H1 (cell line): Measurements from ENCODE around the gene ELL. TPM values are rescaled to one million over a fixed set of nuclear protein-coding genes. Genes with fewer than 3 reads are reported as not detected.

ENCODE experiments used
- CTCF ChIA-PET: fragments of 300-600 bp; sonication (Branson Sonifier 250); formaldehyde crosslinking; loops from one replicate; lab custom pipeline; 2021; ENCODE audit not compliant: partially characterized antibody; lab: Charles Lee
- POLR2A ChIA-PET: fragments of 300-600 bp; sonication (Branson Sonifier 250); formaldehyde crosslinking; loops from one replicate; lab custom pipeline; 2021; ENCODE audit warnings: inconsistent platforms; ENCODE audit not compliant: partially characterized antibody; lab: Charles Lee
- DNase-seq, 2 experiments: peaks; one replicate each; pipeline versions ENCODE4 v3.0.0 to v3.0.0-alpha.2; 2010 to 2022; ENCODE audit warnings: low spot score in 2 of 2, low read depth in 1 of 2, mixed read lengths in 1 of 2
- FAIRE-seq: peaks from 2 replicates; lab custom pipeline; 2011; peaks lifted over from hg19 to GRCh38; lab: Jason Lieb, UNC
- H2AFZ ChIP-seq: 2 replicates; pipeline ENCODE4 v1.8.1; 2012; ENCODE audit warnings: low read length, inconsistent platforms
- H2AK5ac ChIP-seq: 2 replicates; pipeline ENCODE4 v1.6.1; 2013; ENCODE audit warnings: low read depth, low read length
- H2BK120ac ChIP-seq: replicated peaks from 2 replicates; pipeline ENCODE3; 2013; ENCODE audit warnings: low read depth, low read length, inconsistent platforms
- H2BK12ac ChIP-seq: 2 replicates; pipeline ENCODE4 v1.6.1; 2013; ENCODE audit warnings: low read depth, low read length
- H2BK15ac ChIP-seq: 2 replicates; pipeline ENCODE4 v1.6.1; 2013; ENCODE audit warnings: low read length
- H2BK20ac ChIP-seq: 2 replicates; pipeline ENCODE4 v1.6.1; 2013; ENCODE audit warnings: low read length
- H2BK5ac ChIP-seq: 2 replicates; pipeline ENCODE4 v1.6.1; 2013; ENCODE audit warnings: low read depth, low read length
- H3K14ac ChIP-seq: 2 replicates; pipeline ENCODE4 v1.6.1; 2013; ENCODE audit warnings: inconsistent platforms; ENCODE audit not compliant: insufficient read length
- H3K18ac ChIP-seq: 2 replicates; pipeline ENCODE4 v1.6.1; 2013; ENCODE audit warnings: low read length; ENCODE audit errors: extremely low read depth
- H3K23ac ChIP-seq: 2 replicates; pipeline ENCODE4 v1.6.1; 2013; ENCODE audit warnings: inconsistent platforms; ENCODE audit not compliant: insufficient read length
- H3K23me2 ChIP-seq: 2 replicates; pipeline ENCODE4 v1.6.1; 2013; ENCODE audit warnings: low read depth, low read length
- H3K27ac ChIP-seq: 2 replicates; pipeline ENCODE4 v1.6.1; 2011; ENCODE audit warnings: low read depth, low read length, inconsistent platforms
- H3K27me3 ChIP-seq, 4 experiments: replicated peaks in 1 of 4; 1 replicate in 1 of 4; 2 replicates in 3 of 4; pipeline versions ENCODE4 v1.6.1 to v1.8.1; 2011 to 2013; ENCODE audit warnings: low read length in 3 of 4, mild to moderate bottlenecking in 3 of 4, inconsistent platforms in 2 of 4, mixed read lengths in 2 of 4, moderate library complexity in 1 of 4; ENCODE audit not compliant: control insufficient read depth in 3 of 4, insufficient read depth in 3 of 4; ENCODE audit errors: extremely low read depth in 1 of 4
- H3K36me3 ChIP-seq, 4 experiments: 2 replicates each; pipeline versions ENCODE4 v1.6.1 to v1.8.1; 2011 to 2013; ENCODE audit warnings: mild to moderate bottlenecking in 4 of 4, low read length in 3 of 4, moderate library complexity in 2 of 4, control low read depth in 1 of 4, inconsistent platforms in 1 of 4; ENCODE audit not compliant: insufficient read depth in 4 of 4, control insufficient read depth in 2 of 4
- H3K4ac ChIP-seq: replicated peaks from 2 replicates; pipeline ENCODE3; 2013; ENCODE audit warnings: low read length, low read depth, mixed read lengths, inconsistent platforms; ENCODE audit not compliant: insufficient read length
- H3K4me1 ChIP-seq, 4 experiments: replicated peaks in 1 of 4; 1 replicate in 1 of 4; 2 replicates in 3 of 4; pipeline versions ENCODE4 v1.6.1 to v1.8.1; 2011 to 2013; ENCODE audit warnings: low read length in 3 of 4, inconsistent platforms in 2 of 4, mixed read lengths in 1 of 4; ENCODE audit not compliant: insufficient read depth in 4 of 4, control insufficient read depth in 3 of 4
- H3K4me2 ChIP-seq, 2 experiments: 2 replicates each; pipeline versions ENCODE4 v1.6.1 to v1.8.1; 2011 to 2013; ENCODE audit warnings: low read depth in 2 of 2, low read length in 2 of 2, control low read depth in 1 of 2, inconsistent platforms in 1 of 2, mild to moderate bottlenecking in 1 of 2; ENCODE audit not compliant: insufficient read depth in 1 of 2
- H3K4me3 ChIP-seq, 4 experiments: fragments of 200-600, 300-600 bp in 1 of 4; sonication (generic), shearing (Covaris generic), sonication (Bioruptor Twin) in 1 of 4; 2 replicates each; pipeline versions ENCODE4 v1.5.1 to v1.8.1; 2011 to 2016; ENCODE audit warnings: low read length in 4 of 4, low read depth in 3 of 4, control low read depth in 2 of 4, inconsistent platforms in 2 of 4, mild to moderate bottlenecking in 2 of 4, mixed read lengths in 1 of 4, moderate library complexity in 1 of 4; ENCODE audit not compliant: insufficient read depth in 2 of 4; ENCODE audit errors: extremely low read depth in 1 of 4
- H3K56ac ChIP-seq: replicated peaks from 2 replicates; pipeline ENCODE3; 2013; ENCODE audit warnings: low read depth, mild to moderate bottlenecking, mixed read lengths, low read length, inconsistent platforms; ENCODE audit not compliant: insufficient read length
- H3K79me1 ChIP-seq: 2 replicates; pipeline ENCODE4 v1.6.1; 2013; ENCODE audit warnings: low read depth, low read length, control low read depth
- H3K79me2 ChIP-seq, 2 experiments: 2 replicates each; pipeline versions ENCODE4 v1.6.1 to v1.8.1; 2012 to 2013; ENCODE audit warnings: low read length in 2 of 2, mild to moderate bottlenecking in 2 of 2, inconsistent platforms in 1 of 2; ENCODE audit not compliant: insufficient read depth in 2 of 2, control insufficient read depth in 1 of 2
- H3K9ac ChIP-seq, 4 experiments: replicated peaks in 1 of 4; 1 replicate in 1 of 4; 2 replicates in 3 of 4; pipeline versions ENCODE4 v1.6.1 to v1.8.1; 2011 to 2013; ENCODE audit warnings: low read depth in 3 of 4, low read length in 3 of 4, control low read depth in 2 of 4, mild to moderate bottlenecking in 2 of 4, moderate library complexity in 2 of 4, inconsistent platforms in 1 of 4; ENCODE audit errors: extremely low read depth in 1 of 4
- H3K9me3 ChIP-seq, 2 experiments: 2 replicates each; pipeline versions ENCODE4 v1.6.1 to v1.8.1; 2012 to 2013; ENCODE audit warnings: mild to moderate bottlenecking in 2 of 2, moderate library complexity in 2 of 2, control low read depth in 1 of 2, inconsistent platforms in 1 of 2, low read depth in 1 of 2, low read length in 1 of 2, mixed read lengths in 1 of 2; ENCODE audit not compliant: insufficient read depth in 2 of 2
- H4K20me1 ChIP-seq, 2 experiments: replicated peaks in 1 of 2; 2 replicates each; pipeline versions ENCODE3 to v1.8.1; 2011 to 2013; ENCODE audit warnings: inconsistent platforms in 2 of 2, low read length in 2 of 2, mild to moderate bottlenecking in 1 of 2; ENCODE audit not compliant: insufficient read depth in 2 of 2, control insufficient read depth in 1 of 2
- H4K5ac ChIP-seq: 2 replicates; pipeline ENCODE4 v1.6.1; 2013; ENCODE audit warnings: low read length, low read depth, mixed read lengths, inconsistent platforms; ENCODE audit not compliant: insufficient read length
- H4K8ac ChIP-seq: 2 replicates; pipeline ENCODE4 v1.8.0; 2013; ENCODE audit warnings: mild to moderate bottlenecking, moderate library complexity, low read length, inconsistent platforms; ENCODE audit not compliant: insufficient read depth; ENCODE audit errors: extremely low read depth
- H4K91ac ChIP-seq: replicated peaks from 2 replicates; pipeline ENCODE3; 2013; ENCODE audit warnings: low read length, mixed read lengths, inconsistent platforms; ENCODE audit not compliant: insufficient read length
- ATF3 ChIP-seq: IDR thresholded peaks from 2 replicates; pipeline ENCODE4 v1.6.1; 2011; ENCODE audit warnings: low read depth, mild to moderate bottlenecking, low read length; ENCODE audit not compliant: insufficient read depth
- CTCF ChIP-seq, 3 experiments: IDR thresholded peaks; 1 replicate in 2 of 3; 2 replicates in 1 of 3; pipeline versions ENCODE4 v1.5.1 to v1.6.1; 2011; ENCODE audit warnings: low read length in 3 of 3, mild to moderate bottlenecking in 3 of 3, inconsistent platforms in 2 of 3, low read depth in 1 of 3, moderate library complexity in 1 of 3; ENCODE audit not compliant: insufficient read depth in 1 of 3; ENCODE audit errors: control extremely low read depth in 1 of 3
- KDM5A ChIP-seq: fragments of 200-600 bp; IDR thresholded peaks from 2 replicates; pipeline ENCODE4 v1.7.1; 2012; ENCODE audit warnings: mild to moderate bottlenecking, low read length, inconsistent platforms, mixed read lengths
- POLR2A ChIP-seq, 2 experiments: IDR thresholded peaks; 1 replicate in 1 of 2; 2 replicates in 1 of 2; pipeline ENCODE4 v1.6.1; 2011; ENCODE audit warnings: low read depth in 2 of 2, low read length in 2 of 2, mild to moderate bottlenecking in 2 of 2; ENCODE audit errors: control extremely low read depth in 1 of 2
- POLR2AphosphoS5 ChIP-seq: IDR thresholded peaks from 2 replicates; pipeline ENCODE4 v1.6.1; 2011; ENCODE audit warnings: low read depth, low read length
- SIRT6 ChIP-seq: IDR thresholded peaks from one replicate; pipeline ENCODE4 v1.7.1; 2012; ENCODE audit warnings: low read length, inconsistent platforms
- ZNF274 ChIP-seq: IDR thresholded peaks from 2 replicates; pipeline ENCODE4 v1.7.0; 2012; ENCODE audit warnings: low read length, borderline replicate concordance; ENCODE audit errors: extremely low read depth
- whole genome bisulfite sequencing, 2 experiments: shearing (Covaris generic) in 1 of 2; methylation state at CpG; one replicate each; pipeline versions ENCODE4 v1.1.6 to v1.1.7; 2013 to 2015; ENCODE audit warnings: low lambda C conversion rate in 2 of 2, mixed read lengths in 2 of 2, inconsistent platforms in 1 of 2, low coverage in 1 of 2, missing lambda C conversion rate in 1 of 2; ENCODE audit not compliant: insufficient replicate concordance in 2 of 2, insufficient coverage in 1 of 2, insufficient read length in 1 of 2; ENCODE audit errors: extremely low coverage in 1 of 2, missing lambda C conversion rate in 1 of 2; 5-methylcytosine and 5-hydroxymethylcytosine counted together
- polyA plus RNA-seq, 7 experiments: library from polyadenylated mRNA; depleted of rRNA in 3 of 7; stranded (reverse) in 5 of 7; unstranded in 2 of 7; fragments of >200 nt in 5 of 7; fragments of 200-250 nt in 2 of 7; gene quantifications; 1 replicate in 5 of 7; 2 replicates in 1 of 7; 4 replicates in 1 of 7; pipeline versions ENCODE4 v1.2.1 to v1.2.3, GENCODE V29; 2011 to 2013; ENCODE audit warnings: missing spikeins in 2 of 7, mixed read lengths in 2 of 7
- total RNA-seq: library from RNA; stranded (reverse); fragmentation: NEBNext Ultra II Directional; extraction: Animal tissue kit (Norgen Biotek cat#: 25700); gene quantifications from 2 replicates; pipeline ENCODE4 v1.2.1, GENCODE V29; 2021
- TF ChIP-seq, protein P1 (sequence below): IDR thresholded peaks from 2 replicates; pipeline ENCODE4 v1.6.1; 2011; ENCODE audit warnings: low read length, improper control_type of control experiment

The ELL gene
- total and polyA plus RNA-seq, 2 of the 8 experiments (the other 6 are each of a cell fraction or from before 2014, with no cell fraction given) = 5.2 to 10.5 TPM

GRCh38 chr19:18421371-18421959 is 100.4 kb downstream of the ELL start:
- H3K27me3 ChIP-seq = peaks cover 5 to 26% (median 21%) of the 10 kb centered on the region in 4 experiments
- H2AK5ac ChIP-seq = no peak overlapping the region
- H2BK20ac ChIP-seq = no peak overlapping the region
- H3K23me2 ChIP-seq = peaks cover 19% of the 10 kb centered on the region; the same call in 1 of the 2 replicates
- no peak overlapping the region for H3K4me3 ChIP-seq
- no peak overlapping the region for H3K18ac ChIP-seq
- H2BK15ac ChIP-seq = no peak overlapping the region
- H3K79me2 ChIP-seq = peaks cover 0 to 4% of the 10 kb centered on the region in 2 experiments; a peak in 1 of 4 replicates
- no peak overlapping the region for H3K56ac ChIP-seq
- H3K79me1 ChIP-seq = peaks cover 3% of the 10 kb centered on the region; the same call in 1 of the 2 replicates
- peak overlapping the region; percentile 80; the same call in 1 of the 2 replicates for H4K8ac ChIP-seq
- no peak overlapping the region for H3K23ac ChIP-seq
- H3K14ac ChIP-seq = no peak overlapping the region
- H3K36me3 ChIP-seq = no peaks in the 10 kb centered on the region
- H2AFZ ChIP-seq = no peak overlapping the region
- no peak overlapping the region for H2BK120ac ChIP-seq
- no peak overlapping the region for H3K27ac ChIP-seq
- H3K4me2 ChIP-seq = no peak overlapping the region
- ChIA-PET POLR2A (interaction anchor here (1.1 to 6.8 kb wide), 5 partner anchors 12 to 498 kb away, joined by 3 to 72 read pairs (median 19); partner anchors contain the start of genes COPE, DDX49 and JUND), CTCF (interaction anchor here (0.9 to 4.1 kb wide), 10 partner anchors 11 to 142 kb away, joined by 3 to 30 read pairs (median 4); no protein-coding TSS in a partner anchor)
- no peak overlapping the region for H4K5ac ChIP-seq
- 92% methylated on average over 10 of the region's 12 CpGs; no CpG with 5 or more reads in 1 of the 2 experiments for whole genome bisulfite sequencing, 2 experiments
- H3K9me3 ChIP-seq = no peaks in the 10 kb centered on the region
- no peak overlapping the region for H4K91ac ChIP-seq
- H2BK12ac ChIP-seq = 0 out of 2 replicates have a peak overlapping the region, but pooled peaks have one; percentile 50
- H4K20me1 ChIP-seq = peaks cover 4 to 14% of the 10 kb centered on the region in 2 experiments
- no peak for DNase-seq
- peaks cover 0 to 36% (median 28%) of the 10 kb centered on the region in 4 experiments; a peak in 6 of 7 replicates for H3K4me1 ChIP-seq
- no peak overlapping the region for H3K9ac ChIP-seq
- H2BK5ac ChIP-seq = no peak overlapping the region
- no peak for FAIRE-seq
- H3K4ac ChIP-seq = no peak overlapping the region
- TF ChIP-seq POLR2A (IDR thresholded peaks at IDR 0.05; ENCODE audit: control extremely low read depth in 1 of 2, low read depth in 2 of 2, low read length in 2 of 2) = no peak
- no peak for TF ChIP-seq CTCF (IDR thresholded peaks at IDR 0.05; ENCODE audit: control extremely low read depth in 1 of 3, insufficient read depth in 1 of 3, low read depth in 1 of 3, low read length in 3 of 3)
- no peak for TF ChIP-seq SIRT6
- TF ChIP-seq, protein P1, sequence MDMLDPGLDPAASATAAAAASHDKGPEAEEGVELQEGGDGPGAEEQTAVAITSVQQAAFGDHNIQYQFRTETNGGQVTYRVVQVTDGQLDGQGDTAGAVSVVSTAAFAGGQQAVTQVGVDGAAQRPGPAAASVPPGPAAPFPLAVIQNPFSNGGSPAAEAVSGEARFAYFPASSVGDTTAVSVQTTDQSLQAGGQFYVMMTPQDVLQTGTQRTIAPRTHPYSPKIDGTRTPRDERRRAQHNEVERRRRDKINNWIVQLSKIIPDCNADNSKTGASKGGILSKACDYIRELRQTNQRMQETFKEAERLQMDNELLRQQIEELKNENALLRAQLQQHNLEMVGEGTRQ = no peak
- TF ChIP-seq KDM5A = no peak
- TF ChIP-seq POLR2AphosphoS5 = no peak
- no peak for TF ChIP-seq ZNF274
- TF ChIP-seq ATF3 = no peak
